ENCODE results near the gene MT1A.

DNA sequence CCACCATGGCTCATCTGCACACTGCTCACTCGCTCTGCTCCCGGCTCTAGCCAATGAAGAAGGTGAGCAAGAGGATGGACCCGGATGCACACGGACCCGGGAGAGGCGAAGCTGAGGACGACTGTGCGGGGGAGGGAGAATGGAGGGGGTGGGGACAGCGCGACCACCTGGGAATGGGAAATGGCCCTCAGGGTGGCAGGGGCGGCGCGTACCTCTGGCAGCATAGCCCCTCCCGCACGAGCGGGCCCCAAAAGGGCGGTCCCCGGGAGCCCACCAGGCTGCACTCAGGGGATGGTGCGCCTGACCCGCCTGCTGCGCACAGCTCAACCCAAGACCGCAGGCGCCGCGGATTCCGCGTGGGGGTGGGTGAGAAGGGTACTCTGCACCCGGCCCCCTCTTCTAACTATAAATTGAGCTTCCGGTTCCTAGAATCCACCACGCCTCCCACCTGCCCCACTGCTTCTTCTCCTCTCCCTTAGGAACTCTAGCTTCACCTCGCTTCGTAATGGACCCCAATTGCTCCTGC, 37.3 kb downstream of the MT1A start:
- no peak for TF ChIP-seq EZH2 (IDR thresholded peaks at IDR 0.05; ENCODE audit: borderline replicate concordance, low read length)
- TF ChIP-seq, protein P1, sequence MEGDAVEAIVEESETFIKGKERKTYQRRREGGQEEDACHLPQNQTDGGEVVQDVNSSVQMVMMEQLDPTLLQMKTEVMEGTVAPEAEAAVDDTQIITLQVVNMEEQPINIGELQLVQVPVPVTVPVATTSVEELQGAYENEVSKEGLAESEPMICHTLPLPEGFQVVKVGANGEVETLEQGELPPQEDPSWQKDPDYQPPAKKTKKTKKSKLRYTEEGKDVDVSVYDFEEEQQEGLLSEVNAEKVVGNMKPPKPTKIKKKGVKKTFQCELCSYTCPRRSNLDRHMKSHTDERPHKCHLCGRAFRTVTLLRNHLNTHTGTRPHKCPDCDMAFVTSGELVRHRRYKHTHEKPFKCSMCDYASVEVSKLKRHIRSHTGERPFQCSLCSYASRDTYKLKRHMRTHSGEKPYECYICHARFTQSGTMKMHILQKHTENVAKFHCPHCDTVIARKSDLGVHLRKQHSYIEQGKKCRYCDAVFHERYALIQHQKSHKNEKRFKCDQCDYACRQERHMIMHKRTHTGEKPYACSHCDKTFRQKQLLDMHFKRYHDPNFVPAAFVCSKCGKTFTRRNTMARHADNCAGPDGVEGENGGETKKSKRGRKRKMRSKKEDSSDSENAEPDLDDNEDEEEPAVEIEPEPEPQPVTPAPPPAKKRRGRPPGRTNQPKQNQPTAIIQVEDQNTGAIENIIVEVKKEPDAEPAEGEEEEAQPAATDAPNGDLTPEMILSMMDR (conservative IDR thresholded peaks at IDR 0.05 in 1 of 2, IDR thresholded peaks at IDR 0.05 in 1 of 2; ENCODE audit: extremely low read depth in 1 of 2, insufficient read depth in 1 of 2, low read depth in 1 of 2, low read length in 2 of 2), result no peak

All from mammary epithelial cell (primary cell).